HG02678 (cell line): ENCODE results near the gene TGM2.

ENCODE experiments used
- ATAC-seq: cut with Tn5 transposase; IDR thresholded peaks from one replicate; pipeline ENCODE4 v1.9.1; 2021; ENCODE audit warnings: mild to moderate bottlenecking, moderate library complexity; ENCODE audit not compliant: unreplicated experiment

Gene TGM2

GRCh38 chr20:38146628-38147027, 18.4 kb downstream of the TGM2 start:
- no peak for ATAC-seq

GRCh38 chr20:38146156-38146555, 18.9 kb downstream of the TGM2 start:
- ATAC-seq: no peak

- no peak for ATAC-seq
These were observed 19.4 kb downstream of the TGM2 start for GRCh38 chr20:38145729-38146075.

- ATAC-seq: no peak
These were observed 19.9 kb downstream of the TGM2 start for GRCh38 chr20:38144974-38145728.

GRCh38 chr20:38144598-38144973, 20.5 kb downstream of the TGM2 start:
- no peak for ATAC-seq

- ATAC-seq: no peak
These were observed 21.2 kb downstream of the TGM2 start for GRCh38 chr20:38143646-38144554.

- no peak for ATAC-seq
These were observed 21.8 kb downstream of the TGM2 start for GRCh38 chr20:38143238-38143645.

- no peak for ATAC-seq
These were observed 23.1 kb downstream of the TGM2 start for GRCh38 chr20:38141889-38142494.

GRCh38 chr20:38141204-38141888, 23.7 kb downstream of the TGM2 start:
- no peak for ATAC-seq

- ATAC-seq: no peak
These were observed 24.9 kb downstream of the TGM2 start for GRCh38 chr20:38139977-38140753.

- ATAC-seq: no peak
These were observed 25.7 kb downstream of the TGM2 start for GRCh38 chr20:38139156-38139912.

GRCh38 chr20:38138086-38138778, 26.8 kb downstream of the TGM2 start:
- no peak for ATAC-seq

- no peak for ATAC-seq
These were observed 27.5 kb downstream of the TGM2 start for GRCh38 chr20:38137441-38138037.

- ATAC-seq: no peak
These were observed 28.4 kb downstream of the TGM2 start for GRCh38 chr20:38136421-38137245.

GRCh38 chr20:38135651-38136420, 29.2 kb downstream of the TGM2 start:
- ATAC-seq: no peak

GRCh38 chr20:38135271-38135650, 29.8 kb downstream of the TGM2 start:
- ATAC-seq: no peak
